H4 (cell line): Measurements from ENCODE around the gene CCDC85C. TPM values are rescaled to one million over a fixed set of nuclear protein-coding genes. Genes with fewer than 3 reads are reported as not detected.

Experiments
- total RNA-seq: library from RNA; depleted of rRNA; stranded (reverse); fragments of >200 nt; shearing (Covaris generic); gene quantifications from 2 replicates; pipeline ENCODE4 v1.2.3, GENCODE V29; 2014; rRNA removed

Gene CCDC85C
- total RNA-seq, 1 experiment from 2014 or later = 5.8 TPM

Other genes starting within 250 kb of the CCDC85C start
- 34.2 and 35.8 TPM in 2 replicates for gene SETD3, start 123.3 kb downstream of the CCDC85C start, total RNA-seq
- gene CCNK, start 122.8 kb downstream of the CCDC85C start, total RNA-seq = 9.1 and 15.9 TPM in 2 replicates
- gene HHIPL1, start 40.9 kb upstream of the CCDC85C start, total RNA-seq = 0.02 and 0.14 TPM in 2 replicates
- not detected in 2 replicates for gene CYP46A1, start 80.1 kb upstream of the CCDC85C start, total RNA-seq
- gene EML1, start 189.2 kb upstream of the CCDC85C start, total RNA-seq = 18.3 and 18.5 TPM in 2 replicates